Measurements from ENCODE around the gene KCNN2.
A peak's percentile ranks its signal among the peaks of the same experiment; 100 is the strongest.

The KCNN2 gene

DNA sequence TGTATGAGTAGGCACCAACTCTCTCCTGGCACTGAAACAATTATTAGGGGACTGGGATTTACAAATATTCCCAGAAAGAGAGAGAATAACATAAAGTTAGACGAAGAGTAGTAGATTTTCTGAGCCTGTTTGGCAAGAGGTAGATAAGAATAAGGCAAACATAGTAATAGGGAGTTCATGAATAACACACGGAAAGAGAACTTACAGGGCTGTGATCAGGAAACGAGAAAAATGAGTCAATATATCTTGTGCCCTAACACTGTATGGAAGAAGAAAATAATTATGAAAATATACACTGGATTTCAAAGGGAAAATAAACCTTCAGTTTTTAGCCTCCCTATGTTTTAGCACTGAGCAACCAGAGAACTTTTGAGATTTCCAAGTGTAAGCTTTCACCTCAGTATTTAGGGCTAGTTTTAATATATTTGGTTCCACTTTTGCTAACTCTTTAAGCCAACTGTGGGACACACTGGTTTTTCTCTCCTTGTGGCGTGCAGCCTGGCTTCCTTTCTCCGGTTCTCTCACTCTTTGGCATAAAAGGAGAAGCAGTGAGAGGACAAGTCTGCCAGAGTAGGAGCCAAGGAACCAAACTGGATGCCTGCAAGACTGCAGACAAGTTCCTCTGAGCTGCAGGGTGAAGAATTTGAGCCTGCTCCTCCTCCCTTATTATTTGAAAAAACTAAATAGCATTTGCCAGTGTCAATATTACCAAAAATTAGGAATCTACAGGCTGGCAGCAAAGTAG, 6.6 kb upstream of the KCNN2 start:
- Histone ChIP-seq H3K36me3 (ENCODE audit: insufficient read depth, low read length) (no peaks in the 10 kb centered on the region), H3K27ac (no peak overlapping the region), H3K9me3 (ENCODE audit: low read depth, low read length) (no peaks in the 10 kb centered on the region), H3K9ac (ENCODE audit: insufficient read length) (no peak overlapping the region), H3K4me3 (no peak overlapping the region)
- DNase-seq (ENCODE audit: low read depth, low spot score): no peak
- TF ChIP-seq FOXP2 (optimal IDR thresholded peaks at IDR 0.05; ENCODE audit: control extremely low read depth, extremely low read length, insufficient read depth): no peak
- no peak for TF ChIP-seq POLR2AphosphoS5 (IDR thresholded peaks at IDR 0.05; ENCODE audit: borderline replicate concordance, low read depth, low read length)
- TF ChIP-seq EZH2 (IDR thresholded peaks at IDR 0.05): no peak

DNA sequence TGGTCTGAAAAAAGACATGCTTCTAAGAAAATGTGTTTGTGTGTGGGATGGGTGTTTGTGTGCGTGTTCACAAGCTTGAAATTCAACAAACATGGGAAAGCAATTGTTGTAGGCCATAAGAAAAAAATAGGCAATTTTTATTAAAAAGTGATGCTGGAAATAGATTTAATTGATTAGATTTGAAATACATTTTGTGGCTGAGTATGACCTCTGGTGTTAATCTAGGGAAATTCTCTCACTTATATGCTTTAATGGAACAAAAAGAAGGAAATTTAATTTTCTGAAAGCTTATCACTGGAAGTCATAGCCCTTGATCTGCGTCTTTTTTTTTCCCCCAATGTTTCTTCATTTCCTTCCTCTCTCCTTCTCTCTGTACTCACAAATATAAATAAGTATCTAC, 3.5 kb upstream of the KCNN2 start:
- no peaks in the 10 kb centered on the region for H3K36me3 ChIP-seq (ENCODE audit: insufficient read depth, low read length)
- no peak overlapping the region for H3K27ac ChIP-seq
- H3K9ac ChIP-seq (ENCODE audit: insufficient read length): no peak overlapping the region
- no peaks in the 10 kb centered on the region for H3K9me3 ChIP-seq (ENCODE audit: low read depth, low read length)
- TF ChIP-seq EZH2 (IDR thresholded peaks at IDR 0.05): no peak
- TF ChIP-seq FOXP2 (optimal IDR thresholded peaks at IDR 0.05; ENCODE audit: control extremely low read depth, extremely low read length, insufficient read depth): no peak
- no peak for TF ChIP-seq POLR2AphosphoS5 (IDR thresholded peaks at IDR 0.05; ENCODE audit: borderline replicate concordance, low read depth, low read length)
- no peak for DNase-seq (ENCODE audit: low read depth, low spot score)
- H3K4me3 ChIP-seq: no peak overlapping the region

DNA sequence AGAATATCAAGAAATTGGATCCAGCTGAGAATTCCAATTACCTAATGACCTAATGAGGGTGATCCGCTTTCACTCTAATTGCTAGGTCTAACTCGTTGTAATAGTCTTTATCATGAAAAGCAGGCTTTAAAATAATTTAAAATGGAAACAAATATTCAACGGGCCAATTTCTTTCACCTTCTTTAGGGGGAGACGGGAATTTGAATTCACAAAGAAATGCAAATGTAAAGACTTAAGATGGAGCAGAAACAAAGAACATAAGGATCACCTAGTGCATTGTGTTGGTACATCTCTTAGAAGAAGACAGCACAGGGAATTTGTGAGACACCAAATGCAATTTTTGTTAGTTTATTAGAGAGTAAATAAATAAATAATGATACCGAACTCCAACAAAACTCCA, 1.5 kb upstream of the KCNN2 start:
- Histone ChIP-seq H3K27ac (no peak overlapping the region), H3K4me3 (no peak overlapping the region), H3K36me3 (ENCODE audit: insufficient read depth, low read length) (no peaks in the 10 kb centered on the region), H3K9ac (ENCODE audit: insufficient read length) (no peak overlapping the region), H3K9me3 (ENCODE audit: low read depth, low read length) (no peaks in the 10 kb centered on the region)
- no peak for DNase-seq (ENCODE audit: low read depth, low spot score)
- TF ChIP-seq POLR2AphosphoS5 (IDR thresholded peaks at IDR 0.05; ENCODE audit: borderline replicate concordance, low read depth, low read length) (no peak), EZH2 (IDR thresholded peaks at IDR 0.05) (peak; percentile 50)

DNA sequence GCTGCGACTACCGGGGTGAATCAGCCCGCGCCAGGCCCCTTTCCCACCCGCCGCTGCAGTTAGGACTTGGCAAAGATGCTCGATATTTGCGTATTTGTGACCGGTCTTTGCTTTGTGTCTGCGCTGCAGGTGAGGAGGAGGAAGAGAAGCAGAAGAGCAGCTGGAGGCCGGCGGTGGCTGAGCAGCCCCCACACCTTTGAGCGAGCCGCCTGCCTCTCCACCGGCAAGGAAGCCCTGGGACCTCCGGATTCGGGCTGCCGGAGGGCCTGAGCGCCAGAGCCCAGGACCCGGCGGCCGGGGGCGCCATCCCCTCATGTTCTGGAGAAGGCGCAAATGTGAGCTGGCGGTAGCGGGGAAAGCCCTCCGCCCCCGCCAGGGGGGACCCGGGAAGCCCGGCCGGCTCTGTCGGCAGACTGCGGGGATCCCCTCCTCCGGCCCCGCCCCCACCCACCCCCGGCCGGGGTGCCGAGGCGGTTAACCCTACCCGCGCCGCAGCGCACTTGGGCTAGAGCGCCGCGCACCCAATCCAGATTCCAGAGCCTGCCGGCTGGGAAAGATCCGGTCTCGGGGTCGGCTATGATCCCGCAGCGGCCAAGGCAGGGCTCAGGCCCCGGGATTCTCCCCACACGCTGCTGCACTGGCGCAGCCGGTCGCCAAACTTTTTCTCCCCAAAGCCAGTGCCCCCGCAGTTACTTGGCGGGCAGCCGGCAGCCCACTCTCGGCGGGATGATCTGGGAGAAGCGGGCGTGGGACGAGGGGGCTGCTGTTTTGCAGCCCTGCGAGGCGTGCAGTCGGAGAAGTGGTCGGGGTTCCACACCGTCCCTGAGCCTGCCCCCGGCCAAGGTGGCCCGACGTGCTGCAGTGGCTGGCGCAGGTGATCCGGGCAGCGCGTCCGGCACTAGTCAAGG, 800 bp upstream of the KCNN2 start:
- Histone ChIP-seq H3K27ac (no peak overlapping the region), H3K4me3 (no peak overlapping the region), H3K9me3 (ENCODE audit: low read depth, low read length) (no peaks in the 10 kb centered on the region), H3K36me3 (ENCODE audit: insufficient read depth, low read length) (no peaks in the 10 kb centered on the region), H3K9ac (ENCODE audit: insufficient read length) (no peak overlapping the region)
- TF ChIP-seq POLR2AphosphoS5 (IDR thresholded peaks at IDR 0.05; ENCODE audit: borderline replicate concordance, low read depth, low read length) (no peak), EZH2 (IDR thresholded peaks at IDR 0.05) (peak; percentile 25)
- no peak for DNase-seq (ENCODE audit: low read depth, low spot score)

DNA sequence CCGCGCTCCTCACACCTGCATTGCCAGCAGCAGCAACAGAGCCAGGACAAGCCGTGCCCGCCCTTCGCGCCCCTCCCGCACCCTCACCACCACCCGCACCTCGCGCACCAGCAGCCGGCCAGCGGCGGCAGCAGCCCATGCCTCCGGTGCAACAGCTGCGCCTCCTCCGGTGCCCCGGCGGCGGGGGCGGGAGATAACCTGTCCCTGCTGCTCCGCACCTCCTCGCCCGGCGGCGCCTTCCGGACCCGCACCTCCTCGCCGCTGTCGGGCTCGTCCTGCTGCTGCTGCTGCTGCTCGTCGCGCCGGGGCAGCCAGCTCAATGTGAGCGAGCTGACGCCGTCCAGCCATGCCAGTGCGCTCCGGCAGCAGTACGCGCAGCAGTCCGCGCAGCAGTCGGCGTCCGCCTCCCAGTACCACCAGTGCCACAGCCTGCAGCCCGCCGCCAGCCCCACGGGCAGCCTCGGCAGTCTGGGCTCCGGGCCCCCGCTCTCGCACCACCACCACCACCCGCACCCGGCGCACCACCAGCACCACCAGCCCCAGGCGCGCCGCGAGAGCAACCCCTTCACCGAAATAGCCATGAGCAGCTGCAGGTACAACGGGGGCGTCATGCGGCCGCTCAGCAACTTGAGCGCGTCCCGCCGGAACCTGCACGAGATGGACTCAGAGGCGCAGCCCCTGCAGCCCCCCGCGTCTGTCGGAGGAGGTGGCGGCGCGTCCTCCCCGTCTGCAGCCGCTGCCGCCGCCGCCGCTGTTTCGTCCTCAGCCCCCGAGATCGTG, 517 bp downstream of the KCNN2 start:
- no peak overlapping the region for H3K4me3 ChIP-seq
- no peak for DNase-seq (ENCODE audit: low read depth, low spot score)
- TF ChIP-seq FOXP2 (optimal IDR thresholded peaks at IDR 0.05; ENCODE audit: control extremely low read depth, extremely low read length, insufficient read depth) (no peak), EZH2 (IDR thresholded peaks at IDR 0.05) (no peak), POLR2AphosphoS5 (IDR thresholded peaks at IDR 0.05; ENCODE audit: borderline replicate concordance, low read depth, low read length) (no peak)
- H3K9ac ChIP-seq (ENCODE audit: insufficient read length): no peak overlapping the region
- no peaks in the 10 kb centered on the region for H3K9me3 ChIP-seq (ENCODE audit: low read depth, low read length)
- H3K27ac ChIP-seq: no peak overlapping the region
- H3K36me3 ChIP-seq (ENCODE audit: insufficient read depth, low read length): no peaks in the 10 kb centered on the region

DNA sequence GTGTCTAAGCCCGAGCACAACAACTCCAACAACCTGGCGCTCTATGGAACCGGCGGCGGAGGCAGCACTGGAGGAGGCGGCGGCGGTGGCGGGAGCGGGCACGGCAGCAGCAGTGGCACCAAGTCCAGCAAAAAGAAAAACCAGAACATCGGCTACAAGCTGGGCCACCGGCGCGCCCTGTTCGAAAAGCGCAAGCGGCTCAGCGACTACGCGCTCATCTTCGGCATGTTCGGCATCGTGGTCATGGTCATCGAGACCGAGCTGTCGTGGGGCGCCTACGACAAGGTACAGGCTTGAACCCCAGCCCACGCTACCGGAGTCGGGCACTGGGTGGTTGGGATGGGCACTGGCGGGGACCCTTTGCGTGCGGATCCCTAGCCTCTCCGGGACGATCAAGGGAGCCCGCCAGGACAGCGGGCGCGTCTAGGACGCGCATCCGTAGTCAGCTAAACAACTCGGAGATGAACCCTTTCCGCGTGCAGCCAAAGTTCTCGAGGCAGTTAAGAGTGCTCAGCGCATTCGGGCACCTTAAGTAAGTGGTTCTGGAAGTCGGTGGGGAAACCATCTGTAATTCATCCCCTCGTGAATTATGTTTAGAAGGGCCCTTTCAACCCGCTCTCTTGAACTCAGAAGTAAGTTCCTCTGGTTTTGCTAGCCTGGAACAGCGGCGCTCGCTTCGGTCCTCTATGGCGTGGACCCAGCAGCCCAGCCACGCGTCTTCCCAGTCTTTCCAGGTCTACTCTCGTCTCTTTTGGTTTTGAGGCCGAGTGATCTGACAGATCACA, 1.3 kb downstream of the KCNN2 start:
- Histone ChIP-seq H3K9ac (ENCODE audit: insufficient read length) (no peak overlapping the region), H3K27ac (no peak overlapping the region), H3K9me3 (ENCODE audit: low read depth, low read length) (no peaks in the 10 kb centered on the region), H3K4me3 (no peak overlapping the region), H3K36me3 (ENCODE audit: insufficient read depth, low read length) (no peaks in the 10 kb centered on the region)
- no peak for DNase-seq (ENCODE audit: low read depth, low spot score)
- TF ChIP-seq POLR2AphosphoS5 (IDR thresholded peaks at IDR 0.05; ENCODE audit: borderline replicate concordance, low read depth, low read length): no peak
- no peak for TF ChIP-seq FOXP2 (optimal IDR thresholded peaks at IDR 0.05; ENCODE audit: control extremely low read depth, extremely low read length, insufficient read depth)
- TF ChIP-seq EZH2 (IDR thresholded peaks at IDR 0.05): no peak

DNA sequence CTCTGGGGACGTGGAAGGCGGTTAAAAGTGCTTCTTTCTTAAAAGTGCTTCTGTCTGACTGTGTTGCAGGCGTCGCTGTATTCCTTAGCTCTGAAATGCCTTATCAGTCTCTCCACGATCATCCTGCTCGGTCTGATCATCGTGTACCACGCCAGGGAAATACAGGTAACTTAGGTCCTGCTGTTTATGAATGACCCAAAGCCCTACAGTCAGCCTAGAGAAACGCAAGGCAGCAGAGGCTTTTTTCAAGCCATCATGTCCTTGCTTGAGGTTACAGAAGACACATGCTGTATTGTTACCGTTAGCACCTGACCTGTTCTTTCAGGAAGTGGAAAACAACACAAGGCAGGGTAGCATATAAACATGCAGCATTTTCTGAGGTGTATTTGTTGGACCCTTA, 2.0 kb downstream of the KCNN2 start:
- TF ChIP-seq EZH2 (IDR thresholded peaks at IDR 0.05) (no peak), FOXP2 (optimal IDR thresholded peaks at IDR 0.05; ENCODE audit: control extremely low read depth, extremely low read length, insufficient read depth) (no peak), POLR2AphosphoS5 (IDR thresholded peaks at IDR 0.05; ENCODE audit: borderline replicate concordance, low read depth, low read length) (no peak)
- H3K9ac ChIP-seq (ENCODE audit: insufficient read length): no peak overlapping the region
- H3K4me3 ChIP-seq: no peak overlapping the region
- H3K36me3 ChIP-seq (ENCODE audit: insufficient read depth, low read length): no peaks in the 10 kb centered on the region
- DNase-seq (ENCODE audit: low read depth, low spot score): no peak
- no peaks in the 10 kb centered on the region for H3K9me3 ChIP-seq (ENCODE audit: low read depth, low read length)
- no peak overlapping the region for H3K27ac ChIP-seq
